SU-DHL-6 (cell line): Measurements from ENCODE around the gene ZNF622.

Experiments
- H2AFZ ChIP-seq: fragments of 200-600 bp; sonication (generic); 2 replicates; pipeline ENCODE4 v1.6.1; 2014; ENCODE audit warnings: low read depth, mild to moderate bottlenecking, moderate library complexity, mixed read lengths, antibody characterized with exemption, low read length; ENCODE audit not compliant: severe bottlenecking
- H3F3A ChIP-seq: fragments of 200-600 bp; shearing (Covaris generic); 2 replicates; pipeline ENCODE4 v1.6.0; 2016; ENCODE audit warnings: antibody characterized with exemption, mild to moderate bottlenecking; ENCODE audit not compliant: insufficient read depth
- H3K27ac ChIP-seq: fragments of 200-600 bp; sonication (generic); 2 replicates; pipeline ENCODE4 v1.5.1; 2016; ENCODE audit warnings: low read depth, mild to moderate bottlenecking, low read length, moderate library complexity, mixed read lengths
- H3K27me3 ChIP-seq: fragments of 200-600 bp; sonication (generic), shearing (Covaris generic); 2 replicates; pipeline ENCODE4 v1.6.0; 2014; ENCODE audit warnings: mild to moderate bottlenecking, low read length
- H3K36me3 ChIP-seq: fragments of 200-600 bp; sonication (generic); 2 replicates; pipeline ENCODE4 v1.6.1; 2014; ENCODE audit warnings: mild to moderate bottlenecking, low read length, mixed read lengths
- H3K4me2 ChIP-seq: fragments of 300-600, 200-600 bp; shearing (Covaris generic), sonication (generic); 2 replicates; pipeline ENCODE4 v1.6.0; 2014; ENCODE audit warnings: low read length, low read depth, mild to moderate bottlenecking; ENCODE audit not compliant: poor library complexity, severe bottlenecking
- H3K4me3 ChIP-seq: fragments of 200-600 bp; sonication (generic); 2 replicates; pipeline ENCODE4 v1.5.1; 2014; ENCODE audit warnings: antibody characterized with exemption, low read length, mild to moderate bottlenecking, mixed read lengths; ENCODE audit not compliant: insufficient read depth, poor library complexity, severe bottlenecking
- H3K79me2 ChIP-seq: fragments of 200-600 bp; sonication (generic); 2 replicates; pipeline ENCODE4 v1.6.1; 2014; ENCODE audit warnings: mild to moderate bottlenecking, low read length, moderate library complexity; ENCODE audit not compliant: insufficient read depth
- H3K9ac ChIP-seq: fragments of 200-600 bp; sonication (generic); 2 replicates; pipeline ENCODE4 v1.7.0; 2014; ENCODE audit warnings: mild to moderate bottlenecking, low read length
- H3K9me2 ChIP-seq: fragments of 200-600 bp; sonication (generic); replicated peaks from 2 replicates; pipeline ENCODE4 v1.6.1; 2014; ENCODE audit warnings: low read length; ENCODE audit not compliant: insufficient read depth
- H3K9me3 ChIP-seq: fragments of 200-600 bp; sonication (generic); 2 replicates; pipeline ENCODE4 v1.6.1; 2014; ENCODE audit warnings: low read length, mixed read lengths; ENCODE audit not compliant: insufficient read depth
- H4K20me1 ChIP-seq: fragments of 200-600 bp; sonication (generic); 2 replicates; pipeline ENCODE4 v1.6.1; 2014; ENCODE audit warnings: low read depth, mild to moderate bottlenecking, antibody characterized with exemption, low read length, moderate library complexity, mixed read lengths
- EZH2phosphoT487 ChIP-seq: fragments of 200-600 bp; sonication (generic), shearing (Covaris generic); conservative IDR thresholded peaks from 2 replicates; pipeline ENCODE4 v1.6.1; 2018; ENCODE audit warnings: mild to moderate bottlenecking, antibody characterized with exemption, low read length, moderate library complexity, mixed read lengths
- TF ChIP-seq, protein P1 (sequence below): fragments of 200-600 bp; sonication (generic); IDR thresholded peaks from one replicate; pipeline ENCODE4 v1.5.1; 2017; ENCODE audit warnings: antibody characterized with exemption, mild to moderate bottlenecking, low read length, moderate library complexity; ENCODE audit not compliant: insufficient read depth, poor library complexity, severe bottlenecking

Gene ZNF622

DNA sequence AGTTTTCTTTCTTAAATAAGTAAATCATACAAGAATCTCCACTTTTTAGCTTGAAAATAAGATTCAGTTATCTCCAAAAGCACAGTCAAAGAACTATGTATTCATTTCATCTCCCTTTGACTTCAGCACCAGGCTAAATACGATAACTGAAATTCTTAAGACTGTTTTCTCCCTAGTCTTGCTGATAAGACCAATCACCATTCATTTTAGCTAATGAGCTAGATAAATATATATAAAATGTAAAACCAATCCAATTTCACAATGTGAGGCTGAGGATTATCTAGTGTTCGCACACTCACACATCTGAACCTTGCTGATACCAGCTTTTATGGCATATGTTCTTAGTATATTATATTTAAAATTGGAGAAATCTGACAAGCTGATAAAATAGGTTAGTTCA is 17.3 kb upstream of the ZNF622 start:
- Histone ChIP-seq H3K9me3 (no peaks in the 10 kb centered on the region), H3K4me3 (no peak overlapping the region), H3K27ac (no peak overlapping the region), H3K9me2 (no peaks in the 10 kb centered on the region), H3K36me3 (no peaks in the 10 kb centered on the region), H3K4me2 (no peak overlapping the region), H3K27me3 (no peaks in the 10 kb centered on the region), H3F3A (no peaks in the 10 kb centered on the region), H2AFZ (no peak overlapping the region), H3K79me2 (no peaks in the 10 kb centered on the region), H3K9ac (no peak overlapping the region), H4K20me1 (no peaks in the 10 kb centered on the region)
- TF ChIP-seq EZH2phosphoT487, result no peak
- TF ChIP-seq, protein P1, sequence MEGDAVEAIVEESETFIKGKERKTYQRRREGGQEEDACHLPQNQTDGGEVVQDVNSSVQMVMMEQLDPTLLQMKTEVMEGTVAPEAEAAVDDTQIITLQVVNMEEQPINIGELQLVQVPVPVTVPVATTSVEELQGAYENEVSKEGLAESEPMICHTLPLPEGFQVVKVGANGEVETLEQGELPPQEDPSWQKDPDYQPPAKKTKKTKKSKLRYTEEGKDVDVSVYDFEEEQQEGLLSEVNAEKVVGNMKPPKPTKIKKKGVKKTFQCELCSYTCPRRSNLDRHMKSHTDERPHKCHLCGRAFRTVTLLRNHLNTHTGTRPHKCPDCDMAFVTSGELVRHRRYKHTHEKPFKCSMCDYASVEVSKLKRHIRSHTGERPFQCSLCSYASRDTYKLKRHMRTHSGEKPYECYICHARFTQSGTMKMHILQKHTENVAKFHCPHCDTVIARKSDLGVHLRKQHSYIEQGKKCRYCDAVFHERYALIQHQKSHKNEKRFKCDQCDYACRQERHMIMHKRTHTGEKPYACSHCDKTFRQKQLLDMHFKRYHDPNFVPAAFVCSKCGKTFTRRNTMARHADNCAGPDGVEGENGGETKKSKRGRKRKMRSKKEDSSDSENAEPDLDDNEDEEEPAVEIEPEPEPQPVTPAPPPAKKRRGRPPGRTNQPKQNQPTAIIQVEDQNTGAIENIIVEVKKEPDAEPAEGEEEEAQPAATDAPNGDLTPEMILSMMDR, result no peak

DNA sequence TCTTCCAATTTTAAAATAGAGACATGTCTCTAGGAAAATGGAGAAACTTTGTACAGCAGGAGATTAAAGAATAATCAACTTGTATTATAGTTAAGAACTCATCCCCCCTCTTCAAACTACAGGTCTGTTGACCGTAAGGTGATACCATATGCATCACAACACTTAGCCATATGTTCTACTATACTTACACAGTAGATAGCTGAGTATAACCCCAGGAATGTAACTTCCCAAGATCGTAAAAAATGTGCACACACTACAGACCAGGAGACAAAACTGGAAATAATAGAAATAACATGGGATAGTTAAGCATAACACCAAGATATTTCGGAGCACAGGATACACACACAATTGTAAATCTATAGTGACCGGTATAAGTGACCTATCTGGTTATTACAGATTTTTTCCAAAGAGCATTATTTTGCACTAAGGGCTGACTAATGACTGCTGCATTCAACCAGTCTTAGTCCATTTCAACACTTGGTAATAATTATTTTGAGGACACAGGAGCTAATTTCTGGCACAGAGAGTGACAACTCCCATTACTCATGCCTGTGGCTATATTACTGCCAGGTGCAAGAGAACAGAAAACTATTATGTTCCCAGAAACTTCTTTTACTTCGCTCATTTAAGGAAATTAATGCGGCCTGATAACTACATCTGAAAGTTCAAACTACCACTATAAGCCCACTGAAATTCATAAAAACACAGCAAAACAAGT is 15.4 kb upstream of the ZNF622 start:
- no peak overlapping the region for H3K27ac ChIP-seq
- no peaks in the 10 kb centered on the region for H3K27me3 ChIP-seq
- H3K4me3 ChIP-seq, result no peak overlapping the region
- TF ChIP-seq, protein P1, result no peak
- TF ChIP-seq EZH2phosphoT487, result no peak
- H3K9me3 ChIP-seq, result no peaks in the 10 kb centered on the region
- H3F3A ChIP-seq, result no peaks in the 10 kb centered on the region
- H3K79me2 ChIP-seq, result no peaks in the 10 kb centered on the region
- no peak overlapping the region for H3K9ac ChIP-seq
- no peaks in the 10 kb centered on the region for H3K36me3 ChIP-seq
- H2AFZ ChIP-seq, result no peak overlapping the region
- no peaks in the 10 kb centered on the region for H3K9me2 ChIP-seq
- H4K20me1 ChIP-seq, result no peaks in the 10 kb centered on the region
- no peak overlapping the region for H3K4me2 ChIP-seq

DNA sequence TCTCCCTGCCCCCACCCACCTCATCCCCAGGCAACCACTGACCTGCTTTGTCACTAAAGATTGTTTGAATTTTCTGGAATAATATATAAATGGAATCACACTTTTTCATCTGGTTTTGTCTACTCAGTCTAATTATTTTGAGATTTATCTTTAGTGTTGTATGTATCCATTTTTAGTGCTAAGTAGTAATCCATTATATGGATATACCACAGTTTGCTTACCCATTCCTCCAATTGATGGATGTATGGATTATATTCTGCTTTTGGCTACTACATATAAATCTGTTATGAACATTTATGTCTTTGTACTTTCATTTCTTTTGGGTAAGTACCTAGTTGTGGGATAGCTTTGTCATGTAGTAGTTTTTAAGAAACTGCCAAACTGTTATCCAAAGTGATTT is 14.5 kb upstream of the ZNF622 start:
- Histone ChIP-seq H4K20me1 (no peaks in the 10 kb centered on the region), H3K9me2 (no peaks in the 10 kb centered on the region), H3K27ac (no peak overlapping the region), H3K4me2 (no peak overlapping the region), H3K27me3 (no peaks in the 10 kb centered on the region), H2AFZ (no peak overlapping the region), H3K4me3 (no peak overlapping the region), H3K9me3 (no peaks in the 10 kb centered on the region), H3K79me2 (no peaks in the 10 kb centered on the region), H3F3A (no peaks in the 10 kb centered on the region), H3K36me3 (no peaks in the 10 kb centered on the region), H3K9ac (no peak overlapping the region)
- TF ChIP-seq, protein P1, result no peak
- TF ChIP-seq EZH2phosphoT487, result no peak
